ENCODE results near the gene SVOPL.

SVOPL gene

GRCh38 chr7:138549082-138549481 is 152.1 kb downstream of the SVOPL start:
- Histone ChIP-seq H3K27me3 (ENCODE audit: control insufficient read depth, insufficient read depth, low read length) (no peaks in the 10 kb centered on the region), H3K9me3 (ENCODE audit: control insufficient read depth, low read length) (no peaks in the 10 kb centered on the region), H3K4me1 (no peaks in the 10 kb centered on the region), H3K79me2 (peaks cover 2% of the 10 kb centered on the region), H3K4me3 (ENCODE audit: low read depth, low read length) (no peak overlapping the region), H2AFZ (no peak overlapping the region), H3K36me3 (ENCODE audit: control insufficient read depth, insufficient read depth, low read length) (no peaks in the 10 kb centered on the region), H3K27ac (no peak overlapping the region), H3K4me2 (ENCODE audit: low read length) (no peak overlapping the region), H3K9ac (no peak overlapping the region)
- TF ChIP-seq, protein P1, sequence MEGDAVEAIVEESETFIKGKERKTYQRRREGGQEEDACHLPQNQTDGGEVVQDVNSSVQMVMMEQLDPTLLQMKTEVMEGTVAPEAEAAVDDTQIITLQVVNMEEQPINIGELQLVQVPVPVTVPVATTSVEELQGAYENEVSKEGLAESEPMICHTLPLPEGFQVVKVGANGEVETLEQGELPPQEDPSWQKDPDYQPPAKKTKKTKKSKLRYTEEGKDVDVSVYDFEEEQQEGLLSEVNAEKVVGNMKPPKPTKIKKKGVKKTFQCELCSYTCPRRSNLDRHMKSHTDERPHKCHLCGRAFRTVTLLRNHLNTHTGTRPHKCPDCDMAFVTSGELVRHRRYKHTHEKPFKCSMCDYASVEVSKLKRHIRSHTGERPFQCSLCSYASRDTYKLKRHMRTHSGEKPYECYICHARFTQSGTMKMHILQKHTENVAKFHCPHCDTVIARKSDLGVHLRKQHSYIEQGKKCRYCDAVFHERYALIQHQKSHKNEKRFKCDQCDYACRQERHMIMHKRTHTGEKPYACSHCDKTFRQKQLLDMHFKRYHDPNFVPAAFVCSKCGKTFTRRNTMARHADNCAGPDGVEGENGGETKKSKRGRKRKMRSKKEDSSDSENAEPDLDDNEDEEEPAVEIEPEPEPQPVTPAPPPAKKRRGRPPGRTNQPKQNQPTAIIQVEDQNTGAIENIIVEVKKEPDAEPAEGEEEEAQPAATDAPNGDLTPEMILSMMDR (IDR thresholded peaks at IDR 0.05) = no peak

DNA sequence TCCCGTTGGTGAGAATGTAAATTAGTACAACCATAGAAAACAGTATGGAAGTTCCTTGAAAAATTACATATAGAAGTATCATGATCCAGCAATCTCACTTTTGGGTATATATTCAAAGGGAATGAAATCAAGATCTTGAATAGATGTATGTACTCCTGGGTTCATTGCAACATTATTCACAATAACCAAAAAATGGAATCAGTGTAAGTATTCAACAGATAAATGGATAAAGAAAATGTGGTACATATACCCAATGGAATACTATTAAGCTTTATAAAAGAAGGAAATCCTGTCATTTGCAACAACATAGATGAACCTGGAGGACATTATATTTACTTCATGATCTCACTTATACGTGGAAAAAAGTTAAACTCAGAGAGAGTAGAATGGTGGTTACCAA is 154.3 kb downstream of the SVOPL start:
- H3K79me2 ChIP-seq = peaks cover 2% of the 10 kb centered on the region
- no peak overlapping the region for H2AFZ ChIP-seq
- H3K4me3 ChIP-seq (ENCODE audit: low read depth, low read length) = no peak overlapping the region
- TF ChIP-seq, protein P1 (IDR thresholded peaks at IDR 0.05) = no peak
- H3K9ac ChIP-seq = no peak overlapping the region
- no peaks in the 10 kb centered on the region for H3K27me3 ChIP-seq (ENCODE audit: control insufficient read depth, insufficient read depth, low read length)
- H3K4me2 ChIP-seq (ENCODE audit: low read length) = no peak overlapping the region
- no peaks in the 10 kb centered on the region for H3K9me3 ChIP-seq (ENCODE audit: control insufficient read depth, low read length)
- H3K36me3 ChIP-seq (ENCODE audit: control insufficient read depth, insufficient read depth, low read length) = no peaks in the 10 kb centered on the region
- no peaks in the 10 kb centered on the region for H3K4me1 ChIP-seq
- H3K27ac ChIP-seq = no peak overlapping the region

- Histone ChIP-seq H3K4me1 (no peaks in the 10 kb centered on the region), H3K79me2 (peaks cover 2% of the 10 kb centered on the region), H3K9ac (no peak overlapping the region), H3K9me3 (ENCODE audit: control insufficient read depth, low read length) (no peaks in the 10 kb centered on the region), H3K4me3 (ENCODE audit: low read depth, low read length) (no peak overlapping the region), H3K4me2 (ENCODE audit: low read length) (no peak overlapping the region), H3K27me3 (ENCODE audit: control insufficient read depth, insufficient read depth, low read length) (no peaks in the 10 kb centered on the region), H2AFZ (no peak overlapping the region), H3K27ac (no peak overlapping the region), H3K36me3 (ENCODE audit: control insufficient read depth, insufficient read depth, low read length) (no peaks in the 10 kb centered on the region)
- TF ChIP-seq, protein P1 (IDR thresholded peaks at IDR 0.05) = no peak
Observed at GRCh38 chr7:138546064-138546619, 155.0 kb downstream of the SVOPL start.

GRCh38 chr7:138545123-138545522 is 156.0 kb downstream of the SVOPL start:
- no peak overlapping the region for H3K9ac ChIP-seq
- no peak overlapping the region for H3K4me2 ChIP-seq (ENCODE audit: low read length)
- H3K27ac ChIP-seq = no peak overlapping the region
- H3K4me3 ChIP-seq (ENCODE audit: low read depth, low read length) = no peak overlapping the region
- H3K27me3 ChIP-seq (ENCODE audit: control insufficient read depth, insufficient read depth, low read length) = no peaks in the 10 kb centered on the region
- no peaks in the 10 kb centered on the region for H3K36me3 ChIP-seq (ENCODE audit: control insufficient read depth, insufficient read depth, low read length)
- no peak overlapping the region for H2AFZ ChIP-seq
- H3K9me3 ChIP-seq (ENCODE audit: control insufficient read depth, low read length) = no peaks in the 10 kb centered on the region
- TF ChIP-seq, protein P1 (IDR thresholded peaks at IDR 0.05) = no peak
- no peaks in the 10 kb centered on the region for H3K4me1 ChIP-seq
- peaks cover 2% of the 10 kb centered on the region for H3K79me2 ChIP-seq
